HepG2 (cell line): ENCODE measurements around the gene NOP9. TPM values are rescaled to one million over a fixed set of nuclear protein-coding genes. Genes with fewer than 3 reads are reported as not detected.
A peak's percentile ranks its signal among the peaks of the same experiment; 100 is the strongest.

Experiments
- CEBPG ChIP-seq: IDR thresholded peaks from 2 replicates; pipeline ENCODE4 v1.6.1; 2016
- HNRNPH1 ChIP-seq: fragments of 200-400 bp; formaldehyde crosslinking; optimal IDR thresholded peaks from 2 replicates; pipeline ENCODE3; 2017; ENCODE audit warnings: mild to moderate bottlenecking, low read depth, low read length
- HNRNPK ChIP-seq: fragments of 200-400 bp; formaldehyde crosslinking; IDR thresholded peaks from 2 replicates; pipeline ENCODE4 v1.6.1; 2018; ENCODE audit warnings: low read length, low read depth, moderate library complexity, mild to moderate bottlenecking; ENCODE audit not compliant: poor library complexity, severe bottlenecking
- JUNB ChIP-seq: sonication (generic); formaldehyde crosslinking; IDR thresholded peaks from 2 replicates; pipeline ENCODE4 v1.8.0; 2022; ENCODE audit warnings: missing genetic modification reagents, mild to moderate bottlenecking, borderline replicate concordance
- KAT2B ChIP-seq: fragments of 150-350 bp; IDR thresholded peaks from 2 replicates; pipeline ENCODE4 v1.6.1; 2014; ENCODE audit warnings: low read depth, low read length, borderline replicate concordance
- KDM5A ChIP-seq: fragments of 200-600 bp; sonication (generic); IDR thresholded peaks from 2 replicates; pipeline ENCODE4 v1.7.0; 2018; ENCODE audit warnings: antibody characterized with exemption, mild to moderate bottlenecking, low read length, borderline replicate concordance
- KDM6A ChIP-seq: IDR thresholded peaks from 2 replicates; pipeline ENCODE4 v1.6.1; 2016; ENCODE audit warnings: low read depth
- MEIS1 ChIP-seq: sonication (generic); formaldehyde crosslinking; IDR thresholded peaks from 2 replicates; pipeline ENCODE4 v1.9.0; 2021; ENCODE audit warnings: mild to moderate bottlenecking, missing genetic modification reagents, moderate library complexity, borderline replicate concordance
- PHF20 ChIP-seq: sonication (generic); formaldehyde crosslinking; IDR thresholded peaks from 2 replicates; pipeline ENCODE4 v1.5.0; 2020; ENCODE audit warnings: mild to moderate bottlenecking, missing genetic modification reagents
- PHF5A ChIP-seq: IDR thresholded peaks from one replicate; pipeline ENCODE4 v1.6.1; 2018; ENCODE audit warnings: low read depth, missing genetic modification reagents; ENCODE audit not compliant: unreplicated experiment
- REXO4 ChIP-seq: sonication (generic); formaldehyde crosslinking; IDR thresholded peaks from 2 replicates; pipeline ENCODE4 v1.8.0; 2022; ENCODE audit warnings: missing genetic modification reagents, mild to moderate bottlenecking, borderline replicate concordance
- SNAPC2 ChIP-seq: sonication (generic); formaldehyde crosslinking; IDR thresholded peaks from 2 replicates; pipeline ENCODE4 v1.8.1; 2022; ENCODE audit warnings: mild to moderate bottlenecking, missing genetic modification reagents
- SOX6 ChIP-seq, 2 experiments: fragments of 450-650 bp in 1 of 2; sonication (generic) in 1 of 2; formaldehyde crosslinking in 1 of 2; IDR thresholded peaks; 2 replicates each; pipeline versions ENCODE4 v1.4.0 to v1.6.1; 2017 to 2020; ENCODE audit warnings: antibody characterized with exemption in 1 of 2, mild to moderate bottlenecking in 1 of 2, missing genetic modification reagents in 1 of 2
- TGIF2 ChIP-seq: IDR thresholded peaks from 2 replicates; pipeline ENCODE4 v1.6.1; 2016; ENCODE audit warnings: control low read depth, missing compliant biosample characterization
- ZNF263 ChIP-seq: sonication (generic); formaldehyde crosslinking; IDR thresholded peaks from 2 replicates; pipeline ENCODE4 v1.4.0; 2020; ENCODE audit warnings: missing genetic modification reagents
- ZNF350 ChIP-seq: sonication (generic); formaldehyde crosslinking; IDR thresholded peaks from 2 replicates; pipeline ENCODE4 v1.4.0; 2020; ENCODE audit warnings: mild to moderate bottlenecking, low read depth, missing genetic modification reagents, borderline replicate concordance
- ZNF431 ChIP-seq: sonication (generic); formaldehyde crosslinking; IDR thresholded peaks from 2 replicates; pipeline ENCODE4 v1.9.0; 2022; ENCODE audit warnings: missing genetic modification reagents, low read depth, mild to moderate bottlenecking, borderline replicate concordance
- ZNF543 ChIP-seq: sonication (generic); formaldehyde crosslinking; IDR thresholded peaks from 2 replicates; pipeline ENCODE4 v1.4.0; 2020; ENCODE audit warnings: mild to moderate bottlenecking, missing genetic modification reagents
- ZNF782 ChIP-seq: sonication (generic); formaldehyde crosslinking; IDR thresholded peaks from 2 replicates; pipeline ENCODE4 v1.4.0; 2020; ENCODE audit warnings: missing genetic modification reagents, mild to moderate bottlenecking, borderline replicate concordance
- polyA plus RNA-seq, 8 experiments: library from polyadenylated mRNA; depleted of rRNA in 3 of 8; stranded (reverse) in 7 of 8; unstranded in 1 of 8; fragments of >200 nt; fragmentation: Illumina TruSeq in 4 of 8; extraction: Trizol in 4 of 8; gene quantifications; 2 replicates each; pipeline versions ENCODE4 v1.2.1 to v1.2.3, GENCODE V29; 2011 to 2016; ENCODE audit warnings: low read depth in 4 of 8, missing spikeins in 1 of 8, mixed read lengths in 1 of 8; ENCODE audit not compliant: insufficient read depth in 1 of 8
- total RNA-seq, 5 experiments: library from RNA; depleted of rRNA; stranded (reverse); fragments of >200 nt; fragmentation: Illumina TruSeq; extraction: Trizol; gene quantifications; 2 replicates each; pipeline ENCODE4 v1.2.3, GENCODE V29; 2016; ENCODE audit warnings: low read depth in 1 of 5
- TF ChIP-seq, protein P1 (sequence below): sonication (generic); formaldehyde crosslinking; conservative IDR thresholded peaks from 2 replicates; pipeline ENCODE4 v1.5.0; 2020; ENCODE audit warnings: missing genetic modification reagents
- TF ChIP-seq, protein P2 (sequence below): sonication (generic); formaldehyde crosslinking; IDR thresholded peaks from 2 replicates; pipeline ENCODE4 v1.4.0; 2020; ENCODE audit warnings: mild to moderate bottlenecking, missing genetic modification reagents
- TF ChIP-seq, protein P3 (sequence below): IDR thresholded peaks from 2 replicates; pipeline ENCODE4 v1.6.1; 2016; ENCODE audit warnings: missing biosample characterization, missing genetic modification reagents, low read depth
- TF ChIP-seq, protein P4 (sequence below): IDR thresholded peaks from 2 replicates; pipeline ENCODE4 v1.6.1; 2018; ENCODE audit warnings: missing genetic modification reagents

The NOP9 gene
- total and polyA plus RNA-seq, 2 of the 13 experiments (the other 11 are each of a cell fraction or from before 2014, with no cell fraction given), result 24.5 to 61.6 TPM

DNA sequence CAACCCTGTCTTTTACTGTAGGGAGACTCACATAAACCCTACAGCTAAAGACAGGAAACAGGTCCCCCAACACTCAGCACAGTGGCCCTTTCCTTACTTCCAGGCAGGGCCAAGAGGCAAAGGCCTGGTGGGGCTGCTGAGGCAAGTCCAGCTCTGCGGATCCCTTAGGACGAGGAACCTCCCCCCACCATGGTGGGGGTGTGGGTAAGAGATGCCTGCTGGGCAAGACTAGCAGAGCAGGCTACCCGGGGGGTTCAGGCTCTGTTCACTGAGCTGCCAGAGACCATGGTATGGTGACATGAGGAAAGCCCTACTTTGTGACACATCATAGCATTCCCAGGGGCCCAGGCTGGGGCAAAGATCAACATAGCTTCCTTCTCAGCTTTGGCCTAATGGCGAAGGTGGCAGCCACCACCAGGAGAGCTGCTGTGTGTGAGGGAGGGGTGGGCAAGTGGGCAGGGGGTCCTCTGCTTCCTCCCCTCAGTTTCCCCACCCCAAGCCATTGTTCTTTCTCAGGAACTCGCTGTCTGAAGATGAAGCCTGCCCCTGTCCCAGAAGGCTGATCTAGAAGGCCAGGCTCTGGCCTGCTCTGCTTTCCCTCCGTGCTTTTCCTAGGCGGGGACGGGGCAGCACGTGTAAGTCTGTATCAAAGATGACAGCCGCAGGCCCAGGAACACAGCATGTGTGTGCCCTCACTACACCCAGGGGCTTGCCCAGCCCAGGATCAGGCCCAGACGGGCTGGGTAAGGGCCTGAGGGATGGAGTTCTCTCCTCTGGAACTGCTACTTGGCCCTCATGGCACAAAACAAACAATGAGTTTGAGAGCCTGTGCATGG, 47.1 kb upstream of the NOP9 start (continued):
- TF ChIP-seq ZNF431 (CRISPR knock-in tag) (0 out of 2 replicates have a peak, but pooled peaks have one; percentile 65), PHF20 (CRISPR knock-in tag) (peak; percentile 64; the same call in 1 of the 2 replicates), SNAPC2 (no peak), MEIS1 (CRISPR knock-in tag) (no peak), HNRNPH1 (no peak), ZNF263 (CRISPR knock-in tag) (no peak), SOX6 (IDR thresholded peaks at IDR 0.05) (no peak), SOX6 (CRISPR knock-in tag; IDR thresholded peaks at IDR 0.05) (peak; percentile 29; the same call in 1 of the 2 replicates), REXO4 (CRISPR knock-in tag) (no peak), CEBPG (0 out of 2 replicates have a peak, but pooled peaks have one; percentile 24), JUNB (CRISPR knock-in tag) (no peak), KDM6A (peak; percentile 95), ZNF543 (no peak), KDM5A (no peak), ZNF350 (CRISPR knock-in tag) (peak; percentile 52; the same call in 1 of the 2 replicates), PHF5A (CRISPR knock-in tag) (no peak), HNRNPK (no peak), KAT2B (no peak), ZNF782 (CRISPR knock-in tag) (no peak), TGIF2 (CRISPR knock-in tag) (no peak)
- TF ChIP-seq, protein P1, sequence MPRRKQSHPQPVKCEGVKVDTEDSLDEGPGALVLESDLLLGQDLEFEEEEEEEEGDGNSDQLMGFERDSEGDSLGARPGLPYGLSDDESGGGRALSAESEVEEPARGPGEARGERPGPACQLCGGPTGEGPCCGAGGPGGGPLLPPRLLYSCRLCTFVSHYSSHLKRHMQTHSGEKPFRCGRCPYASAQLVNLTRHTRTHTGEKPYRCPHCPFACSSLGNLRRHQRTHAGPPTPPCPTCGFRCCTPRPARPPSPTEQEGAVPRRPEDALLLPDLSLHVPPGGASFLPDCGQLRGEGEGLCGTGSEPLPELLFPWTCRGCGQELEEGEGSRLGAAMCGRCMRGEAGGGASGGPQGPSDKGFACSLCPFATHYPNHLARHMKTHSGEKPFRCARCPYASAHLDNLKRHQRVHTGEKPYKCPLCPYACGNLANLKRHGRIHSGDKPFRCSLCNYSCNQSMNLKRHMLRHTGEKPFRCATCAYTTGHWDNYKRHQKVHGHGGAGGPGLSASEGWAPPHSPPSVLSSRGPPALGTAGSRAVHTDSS, result no peak
- TF ChIP-seq, protein P2, sequence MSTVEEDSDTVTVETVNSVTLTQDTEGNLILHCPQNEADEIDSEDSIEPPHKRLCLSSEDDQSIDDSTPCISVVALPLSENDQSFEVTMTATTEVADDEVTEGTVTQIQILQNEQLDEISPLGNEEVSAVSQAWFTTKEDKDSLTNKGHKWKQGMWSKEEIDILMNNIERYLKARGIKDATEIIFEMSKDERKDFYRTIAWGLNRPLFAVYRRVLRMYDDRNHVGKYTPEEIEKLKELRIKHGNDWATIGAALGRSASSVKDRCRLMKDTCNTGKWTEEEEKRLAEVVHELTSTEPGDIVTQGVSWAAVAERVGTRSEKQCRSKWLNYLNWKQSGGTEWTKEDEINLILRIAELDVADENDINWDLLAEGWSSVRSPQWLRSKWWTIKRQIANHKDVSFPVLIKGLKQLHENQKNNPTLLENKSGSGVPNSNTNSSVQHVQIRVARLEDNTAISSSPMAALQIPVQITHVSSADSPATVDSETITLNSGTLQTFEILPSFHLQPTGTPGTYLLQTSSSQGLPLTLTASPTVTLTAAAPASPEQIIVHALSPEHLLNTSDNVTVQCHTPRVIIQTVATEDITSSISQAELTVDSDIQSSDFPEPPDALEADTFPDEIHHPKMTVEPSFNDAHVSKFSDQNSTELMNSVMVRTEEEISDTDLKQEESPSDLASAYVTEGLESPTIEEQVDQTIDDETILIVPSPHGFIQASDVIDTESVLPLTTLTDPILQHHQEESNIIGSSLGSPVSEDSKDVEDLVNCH (CRISPR knock-in tag), result no peak
- TF ChIP-seq, protein P3, sequence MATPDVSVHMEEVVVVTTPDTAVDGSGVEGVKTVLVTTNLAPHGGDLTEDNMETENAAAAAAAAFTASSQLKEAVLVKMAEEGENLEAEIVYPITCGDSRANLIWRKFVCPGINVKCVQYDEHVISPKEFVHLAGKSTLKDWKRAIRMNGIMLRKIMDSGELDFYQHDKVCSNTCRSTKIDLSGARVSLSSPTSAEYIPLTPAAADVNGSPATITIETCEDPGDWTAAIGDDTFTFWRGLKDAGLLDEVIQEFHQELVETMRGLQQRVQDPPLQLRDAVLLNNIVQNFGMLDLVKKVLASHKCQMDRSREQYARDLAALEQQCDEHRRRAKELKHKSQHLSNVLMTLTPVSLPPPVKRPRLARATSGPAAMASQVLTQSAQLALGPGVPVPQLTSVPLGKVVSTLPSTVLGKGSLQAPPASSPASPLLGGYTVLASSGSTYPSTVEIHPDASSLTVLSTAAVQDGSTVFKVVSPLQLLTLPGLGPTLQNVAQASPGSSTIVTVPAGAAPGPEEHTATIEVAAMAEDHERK (CRISPR knock-in tag), result no peak
- TF ChIP-seq, protein P4, sequence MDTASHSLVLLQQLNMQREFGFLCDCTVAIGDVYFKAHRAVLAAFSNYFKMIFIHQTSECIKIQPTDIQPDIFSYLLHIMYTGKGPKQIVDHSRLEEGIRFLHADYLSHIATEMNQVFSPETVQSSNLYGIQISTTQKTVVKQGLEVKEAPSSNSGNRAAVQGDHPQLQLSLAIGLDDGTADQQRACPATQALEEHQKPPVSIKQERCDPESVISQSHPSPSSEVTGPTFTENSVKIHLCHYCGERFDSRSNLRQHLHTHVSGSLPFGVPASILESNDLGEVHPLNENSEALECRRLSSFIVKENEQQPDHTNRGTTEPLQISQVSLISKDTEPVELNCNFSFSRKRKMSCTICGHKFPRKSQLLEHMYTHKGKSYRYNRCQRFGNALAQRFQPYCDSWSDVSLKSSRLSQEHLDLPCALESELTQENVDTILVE (CRISPR knock-in tag), result peak; percentile 65; the same call in 1 of the 2 replicates
